ENCODE data around the gene EEIG1.

DNA sequence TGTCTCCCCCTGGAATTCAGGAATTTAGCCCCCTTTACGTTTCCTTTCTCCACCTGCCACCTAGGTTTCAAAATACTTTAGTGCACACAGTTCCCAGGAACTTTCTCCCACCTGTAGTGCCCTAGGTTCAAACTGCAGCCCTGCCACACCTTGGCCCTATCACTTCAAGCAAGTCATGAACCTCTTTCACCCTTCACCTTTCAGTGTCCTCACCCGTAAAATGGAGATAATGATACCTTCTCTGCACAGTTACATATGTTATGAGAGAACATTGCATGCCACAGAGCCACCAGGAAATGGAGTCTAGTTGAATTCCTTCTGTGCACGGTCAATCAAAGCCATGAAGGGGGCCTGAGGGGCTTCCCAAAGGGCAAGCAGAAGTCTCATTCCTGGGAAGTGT, 9.8 kb upstream of the EEIG1 start:
- TF ChIP-seq POLR2A (IDR thresholded peaks at IDR 0.05): no peak
- no peak for TF ChIP-seq CTCF (IDR thresholded peaks at IDR 0.05)
- no peak for TF ChIP-seq EP300 (IDR thresholded peaks at IDR 0.05)

Measured in suprapubic skin (tissue), 3 donors.